HCT116 (cell line): Measurements from ENCODE around the gene ANKRD60. TPM values are rescaled to one million over a fixed set of nuclear protein-coding genes. Genes with fewer than 3 reads are reported as not detected.

Experiments
- ATAC-seq: fragments of 200-7000 bp; cut with Tn5 transposase; 2 replicates; pipeline ENCODE4 v1.9.1; 2020; ENCODE audit warnings: mild to moderate bottlenecking, moderate library complexity
- BruUV-seq: library from RNA; stranded (reverse); fragments of 400-500 nt; replicated peaks from 2 replicates; lab custom pipeline; 2021; lab: Mats Ljungman, UMichigan
- CTCF ChIA-PET: fragments of 300-600 bp; sonication (Branson Sonifier 250); formaldehyde crosslinking; loops from one replicate; lab custom pipeline; 2021; ENCODE audit warnings: antibody characterized with exemption; lab: Charles Lee
- POLR2A ChIA-PET: fragments of 300-600, 350-600 bp; sonication (Branson Sonifier 250); formaldehyde crosslinking; loops from one replicate; lab custom pipeline; 2021; ENCODE audit warnings: antibody characterized with exemption; lab: Charles Lee
- RAD21 ChIA-PET, 2 experiments: fragments of 300-600 bp; sonication (Branson Sonifier 250); formaldehyde crosslinking; loops; one replicate each; lab custom pipeline; 2023; ENCODE audit warnings: low total read pairs in 2 of 2; ENCODE audit not compliant: uncharacterized antibody in 2 of 2, unreplicated experiment in 2 of 2, low non-redundant PET in 1 of 2; lab: Charles Lee
- DNase-seq: peaks from one replicate; pipeline ENCODE4 v3.0.0-alpha.2; 2010; ENCODE audit warnings: low read depth, low spot score
- H2AFZ ChIP-seq: fragments of 200-600 bp; shearing (Covaris generic), sonication (generic); 2 replicates; pipeline ENCODE4 v1.6.1; 2017; ENCODE audit warnings: low read depth, mixed run types, mixed read lengths, antibody characterized with exemption, low read length; ENCODE audit not compliant: poor library complexity, severe bottlenecking
- H3K27ac ChIP-seq: 2 replicates; pipeline ENCODE4 v1.5.1; 2012; ENCODE audit warnings: low read depth, low read length
- H3K27me3 ChIP-seq: fragments of 200-600 bp; sonication (generic); 2 replicates; pipeline ENCODE4 v1.6.1; 2016; ENCODE audit warnings: mixed run types, low read length, mixed read lengths; ENCODE audit not compliant: insufficient read depth
- H3K36me3 ChIP-seq, 2 experiments: fragments of 200-500 bp in 1 of 2; fragments of 200-600 bp in 1 of 2; sonication (Bioruptor generic) in 1 of 2; sonication (generic) in 1 of 2; 2 replicates each; pipeline versions ENCODE4 v1.5.1 to v1.6.1; 2014 to 2016; ENCODE audit warnings: low read length in 2 of 2, inconsistent platforms in 1 of 2, mixed read lengths in 1 of 2, mixed run types in 1 of 2; ENCODE audit not compliant: insufficient read depth in 2 of 2, control insufficient read depth in 1 of 2
- H3K4me1 ChIP-seq, 2 experiments: fragments of 200-600 bp in 1 of 2; sonication (generic) in 1 of 2; 2 replicates each; pipeline versions ENCODE4 v1.5.1 to v1.6.1; 2012 to 2017; ENCODE audit warnings: low read length in 2 of 2, inconsistent platforms in 1 of 2, mild to moderate bottlenecking in 1 of 2, mixed read lengths in 1 of 2, mixed run types in 1 of 2, moderate library complexity in 1 of 2; ENCODE audit not compliant: insufficient read depth in 2 of 2, control insufficient read depth in 1 of 2
- H3K4me2 ChIP-seq: fragments of 200-600 bp; sonication (generic); 2 replicates; pipeline ENCODE4 v1.6.1; 2017; ENCODE audit warnings: mixed run types, low read length, mixed read lengths
- H3K4me3 ChIP-seq, 2 experiments: fragments of 200-600 bp in 1 of 2; sonication (generic) in 1 of 2; replicated peaks in 1 of 2; 2 replicates each; pipeline ENCODE4 v1.5.1; 2011 to 2016; ENCODE audit warnings: low read length in 2 of 2, control low read depth in 1 of 2, low read depth in 1 of 2, mild to moderate bottlenecking in 1 of 2, mixed read lengths in 1 of 2, mixed run types in 1 of 2
- H3K79me2 ChIP-seq: fragments of 200-600 bp; sonication (generic); 2 replicates; pipeline ENCODE4 v1.6.1; 2017; ENCODE audit warnings: mild to moderate bottlenecking, mixed run types, low read length, moderate library complexity, mixed read lengths; ENCODE audit not compliant: insufficient read depth
- H3K9ac ChIP-seq: fragments of 200-600 bp; sonication (generic); 2 replicates; pipeline ENCODE4 v1.6.1; 2016; ENCODE audit warnings: low read length, mixed read lengths
- H3K9me2 ChIP-seq: fragments of 200-600 bp; sonication (generic), shearing (Covaris generic); 2 replicates; pipeline ENCODE4 v1.6.1; 2017; ENCODE audit warnings: mixed run types, mild to moderate bottlenecking, moderate library complexity; ENCODE audit not compliant: insufficient read depth
- H3K9me3 ChIP-seq, 2 experiments: fragments of 200-500 bp in 1 of 2; fragments of 200-600 bp in 1 of 2; sonication (Bioruptor generic) in 1 of 2; sonication (generic) in 1 of 2; 2 replicates each; pipeline ENCODE4 v1.6.1; 2014 to 2017; ENCODE audit warnings: low read length in 2 of 2, mixed read lengths in 2 of 2, inconsistent platforms in 1 of 2, low read depth in 1 of 2, mild to moderate bottlenecking in 1 of 2, mixed run types in 1 of 2, moderate library complexity in 1 of 2; ENCODE audit not compliant: control insufficient read depth in 1 of 2, insufficient read depth in 1 of 2
- H4K20me1 ChIP-seq: fragments of 200-600 bp; sonication (generic), shearing (Covaris generic); 2 replicates; pipeline ENCODE4 v1.6.1; 2017; ENCODE audit warnings: mixed run types, mild to moderate bottlenecking, moderate library complexity; ENCODE audit not compliant: insufficient read depth
- ATF3 ChIP-seq: IDR thresholded peaks from 2 replicates; pipeline ENCODE4 v1.6.1; 2012
- CEBPB ChIP-seq: IDR thresholded peaks from 2 replicates; pipeline ENCODE4 v1.6.1; 2012; ENCODE audit warnings: low read depth
- EGR1 ChIP-seq: IDR thresholded peaks from 2 replicates; pipeline ENCODE4 v1.6.1; 2012; ENCODE audit warnings: low read depth
- EZH2 ChIP-seq: fragments of 200-600 bp; sonication (generic); IDR thresholded peaks from 2 replicates; pipeline ENCODE4 v1.6.1; 2017; ENCODE audit warnings: antibody characterized with exemption, mixed run types
- EZH2phosphoT487 ChIP-seq: fragments of 200-600 bp; IDR thresholded peaks from 2 replicates; pipeline ENCODE4 v1.6.1; 2018; ENCODE audit warnings: antibody characterized with exemption, borderline replicate concordance
- JUND ChIP-seq: IDR thresholded peaks from 2 replicates; pipeline ENCODE4 v1.6.1; 2012
- POLR2A ChIP-seq: IDR thresholded peaks from 2 replicates; pipeline ENCODE4 v1.7.0; 2011; ENCODE audit warnings: borderline replicate concordance; ENCODE audit not compliant: insufficient read depth, insufficient read length; ENCODE audit errors: extremely low read depth
- POLR2AphosphoS5 ChIP-seq: IDR thresholded peaks from 2 replicates; pipeline ENCODE4 v1.6.1; 2011; ENCODE audit warnings: mild to moderate bottlenecking, low read depth, low read length, moderate library complexity
- RAD21 ChIP-seq: IDR thresholded peaks from 2 replicates; pipeline ENCODE4 v1.6.1; 2012; ENCODE audit warnings: low read depth, mild to moderate bottlenecking
- SIN3A ChIP-seq: IDR thresholded peaks from 2 replicates; pipeline ENCODE4 v1.6.1; 2012; ENCODE audit warnings: low read depth
- SP1 ChIP-seq: IDR thresholded peaks from 2 replicates; pipeline ENCODE4 v1.6.1; 2012; ENCODE audit warnings: low read depth
- TCF7L2 ChIP-seq: IDR thresholded peaks from 2 replicates; pipeline ENCODE4 v1.7.0; 2011; ENCODE audit warnings: borderline replicate concordance, inconsistent platforms; ENCODE audit not compliant: insufficient read depth, insufficient read length; ENCODE audit errors: extremely low read depth
- YY1 ChIP-seq: IDR thresholded peaks from 2 replicates; pipeline ENCODE4 v1.6.1; 2011; ENCODE audit warnings: low read length, low read depth, moderate library complexity, mild to moderate bottlenecking; ENCODE audit not compliant: insufficient replicate concordance; ENCODE audit errors: extremely low read depth
- ZBTB33 ChIP-seq: IDR thresholded peaks from 2 replicates; pipeline ENCODE4 v1.6.1; 2011; ENCODE audit warnings: mild to moderate bottlenecking, low read length, moderate library complexity; ENCODE audit not compliant: insufficient replicate concordance; ENCODE audit errors: extremely low read depth
- ZNF274 ChIP-seq: fragments of 200-500 bp; sonication (Bioruptor generic); IDR thresholded peaks from 2 replicates; pipeline ENCODE4 v1.6.1; 2014; ENCODE audit warnings: mild to moderate bottlenecking, low read depth, low read length, inconsistent platforms
- intact Hi-C: fragments of 100-400 bp; cut with micrococcal nuclease; formaldehyde crosslinking; loops from 2 replicates; pipeline ENCODE4 v1.10.0; 2022
- total RNA-seq: library from RNA; stranded (reverse); gene quantifications from one replicate; pipeline ENCODE4 v1.2.1, GENCODE V29; 2021; ENCODE audit not compliant: unreplicated experiment
- TF ChIP-seq, protein P1 (sequence below): IDR thresholded peaks from 2 replicates; pipeline ENCODE4 v1.6.1; 2012; ENCODE audit warnings: low read depth

Gene ANKRD60
- total RNA-seq, 1 experiment from 2014 or later, result not detected

- no peak for TF ChIP-seq YY1
Measured at GRCh38 chr20:58233393-58233792, 4.9 kb upstream of the ANKRD60 start (continued).

GRCh38 chr20:58231683-58232082 is 3.2 kb upstream of the ANKRD60 start:
- no peaks in the 10 kb centered on the region for H3K79me2 ChIP-seq
- CTCF ChIA-PET, result no interaction called here
- intact Hi-C loops, result loop anchor here (10.0 kb wide), 2 partner anchors 603 to 1223 kb away; no protein-coding TSS in a partner anchor

More at GRCh38 chr20:58231683-58232082, 3.2 kb upstream of the ANKRD60 start:
- H3K4me1 ChIP-seq, result no peaks in the 10 kb centered on the region
- ChIA-PET RAD21 (no interaction called here), POLR2A (no interaction called here)
- BruUV-seq, result no TSS peak
- no peak for ATAC-seq
- no peak overlapping the region for H3K4me3 ChIP-seq
- DNase-seq, result no peak
- H3K9ac ChIP-seq, result no peak overlapping the region
- no peaks in the 10 kb centered on the region for H3K27me3 ChIP-seq
- H4K20me1 ChIP-seq, result no peaks in the 10 kb centered on the region; the same call in 1 of the 2 replicates
- no peaks in the 10 kb centered on the region for H3K9me3 ChIP-seq
- H3K27ac ChIP-seq, result no peak overlapping the region
- H3K4me2 ChIP-seq, result no peak overlapping the region
- H3K9me2 ChIP-seq, result no peaks in the 10 kb centered on the region; the same call in 1 of the 2 replicates
- H3K36me3 ChIP-seq, result no peaks in the 10 kb centered on the region; a peak in 1 of 4 replicates
- no peak overlapping the region for H2AFZ ChIP-seq
- TF ChIP-seq ZNF274 (no peak), ATF3 (no peak), JUND (no peak), EGR1 (no peak), POLR2AphosphoS5 (no peak), EZH2phosphoT487 (no peak), ZBTB33 (no peak), RAD21 (no peak), EZH2 (no peak), CEBPB (no peak), SIN3A (no peak), SP1 (no peak), TCF7L2 (no peak), POLR2A (no peak)
- TF ChIP-seq, protein P1, sequence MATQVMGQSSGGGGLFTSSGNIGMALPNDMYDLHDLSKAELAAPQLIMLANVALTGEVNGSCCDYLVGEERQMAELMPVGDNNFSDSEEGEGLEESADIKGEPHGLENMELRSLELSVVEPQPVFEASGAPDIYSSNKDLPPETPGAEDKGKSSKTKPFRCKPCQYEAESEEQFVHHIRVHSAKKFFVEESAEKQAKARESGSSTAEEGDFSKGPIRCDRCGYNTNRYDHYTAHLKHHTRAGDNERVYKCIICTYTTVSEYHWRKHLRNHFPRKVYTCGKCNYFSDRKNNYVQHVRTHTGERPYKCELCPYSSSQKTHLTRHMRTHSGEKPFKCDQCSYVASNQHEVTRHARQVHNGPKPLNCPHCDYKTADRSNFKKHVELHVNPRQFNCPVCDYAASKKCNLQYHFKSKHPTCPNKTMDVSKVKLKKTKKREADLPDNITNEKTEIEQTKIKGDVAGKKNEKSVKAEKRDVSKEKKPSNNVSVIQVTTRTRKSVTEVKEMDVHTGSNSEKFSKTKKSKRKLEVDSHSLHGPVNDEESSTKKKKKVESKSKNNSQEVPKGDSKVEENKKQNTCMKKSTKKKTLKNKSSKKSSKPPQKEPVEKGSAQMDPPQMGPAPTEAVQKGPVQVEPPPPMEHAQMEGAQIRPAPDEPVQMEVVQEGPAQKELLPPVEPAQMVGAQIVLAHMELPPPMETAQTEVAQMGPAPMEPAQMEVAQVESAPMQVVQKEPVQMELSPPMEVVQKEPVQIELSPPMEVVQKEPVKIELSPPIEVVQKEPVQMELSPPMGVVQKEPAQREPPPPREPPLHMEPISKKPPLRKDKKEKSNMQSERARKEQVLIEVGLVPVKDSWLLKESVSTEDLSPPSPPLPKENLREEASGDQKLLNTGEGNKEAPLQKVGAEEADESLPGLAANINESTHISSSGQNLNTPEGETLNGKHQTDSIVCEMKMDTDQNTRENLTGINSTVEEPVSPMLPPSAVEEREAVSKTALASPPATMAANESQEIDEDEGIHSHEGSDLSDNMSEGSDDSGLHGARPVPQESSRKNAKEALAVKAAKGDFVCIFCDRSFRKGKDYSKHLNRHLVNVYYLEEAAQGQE, result no peak
